NB4 (cell line): ENCODE measurements around the gene TNIP2.

Source experiments
- MYC ChIP-seq: IDR thresholded peaks from 2 replicates; pipeline ENCODE4 v1.6.1; 2011; ENCODE audit warnings: low read depth, low read length
- POLR2A ChIP-seq: IDR thresholded peaks from 2 replicates; pipeline ENCODE4 v1.6.1; 2011; ENCODE audit warnings: mild to moderate bottlenecking; ENCODE audit not compliant: insufficient read length; ENCODE audit errors: extremely low read depth
- TF ChIP-seq, protein P1 (sequence below): IDR thresholded peaks from one replicate; pipeline ENCODE4 v1.5.1; 2012; ENCODE audit warnings: low read depth, low read length
- TF ChIP-seq, protein P2 (sequence below): IDR thresholded peaks from 2 replicates; pipeline ENCODE4 v1.6.1; 2011; ENCODE audit warnings: low read depth, low read length

DNA sequence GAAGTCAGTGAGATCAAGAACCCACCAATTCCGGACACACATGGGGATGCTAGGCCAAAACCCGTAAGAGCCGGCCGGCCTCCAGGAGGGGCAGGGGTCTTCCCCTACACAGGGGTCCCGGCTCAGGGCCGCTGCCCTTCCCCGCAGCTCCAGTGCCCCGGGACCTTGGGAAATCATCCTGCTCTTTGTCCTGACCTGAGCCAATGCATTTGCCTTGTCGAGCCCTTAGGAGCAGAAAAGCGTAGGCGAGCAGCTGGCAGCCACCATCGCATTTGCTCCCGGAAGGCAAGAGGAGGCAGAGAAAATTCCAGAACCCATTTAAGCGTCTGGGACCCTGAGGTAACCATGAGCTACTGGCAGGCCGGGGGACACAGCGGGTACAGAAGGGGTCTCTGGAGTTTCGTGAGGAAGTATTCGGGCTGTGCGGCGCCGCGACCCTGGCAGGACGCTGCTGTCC lies 7.4 kb upstream of the TNIP2 start:
- TF ChIP-seq POLR2A (no peak), MYC (no peak)
- TF ChIP-seq, protein P1, sequence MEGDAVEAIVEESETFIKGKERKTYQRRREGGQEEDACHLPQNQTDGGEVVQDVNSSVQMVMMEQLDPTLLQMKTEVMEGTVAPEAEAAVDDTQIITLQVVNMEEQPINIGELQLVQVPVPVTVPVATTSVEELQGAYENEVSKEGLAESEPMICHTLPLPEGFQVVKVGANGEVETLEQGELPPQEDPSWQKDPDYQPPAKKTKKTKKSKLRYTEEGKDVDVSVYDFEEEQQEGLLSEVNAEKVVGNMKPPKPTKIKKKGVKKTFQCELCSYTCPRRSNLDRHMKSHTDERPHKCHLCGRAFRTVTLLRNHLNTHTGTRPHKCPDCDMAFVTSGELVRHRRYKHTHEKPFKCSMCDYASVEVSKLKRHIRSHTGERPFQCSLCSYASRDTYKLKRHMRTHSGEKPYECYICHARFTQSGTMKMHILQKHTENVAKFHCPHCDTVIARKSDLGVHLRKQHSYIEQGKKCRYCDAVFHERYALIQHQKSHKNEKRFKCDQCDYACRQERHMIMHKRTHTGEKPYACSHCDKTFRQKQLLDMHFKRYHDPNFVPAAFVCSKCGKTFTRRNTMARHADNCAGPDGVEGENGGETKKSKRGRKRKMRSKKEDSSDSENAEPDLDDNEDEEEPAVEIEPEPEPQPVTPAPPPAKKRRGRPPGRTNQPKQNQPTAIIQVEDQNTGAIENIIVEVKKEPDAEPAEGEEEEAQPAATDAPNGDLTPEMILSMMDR = no peak
- TF ChIP-seq, protein P2, sequence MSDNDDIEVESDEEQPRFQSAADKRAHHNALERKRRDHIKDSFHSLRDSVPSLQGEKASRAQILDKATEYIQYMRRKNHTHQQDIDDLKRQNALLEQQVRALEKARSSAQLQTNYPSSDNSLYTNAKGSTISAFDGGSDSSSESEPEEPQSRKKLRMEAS = no peak
